Sigmoid colon (tissue), 3 donors: ENCODE measurements around the gene MSH3.

Source experiments
- POLR2A ChIP-seq, 2 donors: fragments of 450-650 bp; IDR thresholded peaks; one replicate each; pipeline ENCODE4 v1.6.1; 2016; ENCODE audit warnings: antibody characterized with exemption in 2 of 2, mild to moderate bottlenecking in 2 of 2, moderate library complexity in 2 of 2
- TF ChIP-seq, protein P1 (sequence below), 4 experiments: fragments of 450-650 bp in 3 of 4; fragments of 200-600 bp in 1 of 4; IDR thresholded peaks; one replicate each; pipeline ENCODE4 v1.5.1; 2016 to 2019; ENCODE audit warnings: antibody characterized with exemption in 4 of 4, mild to moderate bottlenecking in 3 of 4, moderate library complexity in 2 of 4

DNA sequence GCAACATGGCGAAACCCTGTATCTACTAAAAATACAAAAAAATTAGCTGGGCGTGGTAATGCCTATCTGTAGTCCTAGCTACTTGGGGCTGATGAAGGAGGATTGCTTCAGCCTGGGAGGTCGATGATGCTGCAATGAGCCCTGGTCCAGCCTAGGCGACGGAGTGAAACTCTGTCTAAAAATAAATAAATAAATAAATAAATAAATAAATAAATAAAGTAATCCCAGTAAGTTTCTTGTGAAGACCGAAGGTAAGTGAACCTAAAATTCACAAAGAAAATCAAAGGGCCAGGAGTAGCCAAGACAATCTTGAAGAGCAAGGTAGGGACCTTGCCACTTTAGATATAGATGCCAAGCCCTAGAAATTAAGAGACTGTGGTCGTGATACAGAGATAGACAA, 68.5 kb downstream of the MSH3 start:
- TF ChIP-seq POLR2A (IDR thresholded peaks at IDR 0.05): no peak
- TF ChIP-seq, protein P1, sequence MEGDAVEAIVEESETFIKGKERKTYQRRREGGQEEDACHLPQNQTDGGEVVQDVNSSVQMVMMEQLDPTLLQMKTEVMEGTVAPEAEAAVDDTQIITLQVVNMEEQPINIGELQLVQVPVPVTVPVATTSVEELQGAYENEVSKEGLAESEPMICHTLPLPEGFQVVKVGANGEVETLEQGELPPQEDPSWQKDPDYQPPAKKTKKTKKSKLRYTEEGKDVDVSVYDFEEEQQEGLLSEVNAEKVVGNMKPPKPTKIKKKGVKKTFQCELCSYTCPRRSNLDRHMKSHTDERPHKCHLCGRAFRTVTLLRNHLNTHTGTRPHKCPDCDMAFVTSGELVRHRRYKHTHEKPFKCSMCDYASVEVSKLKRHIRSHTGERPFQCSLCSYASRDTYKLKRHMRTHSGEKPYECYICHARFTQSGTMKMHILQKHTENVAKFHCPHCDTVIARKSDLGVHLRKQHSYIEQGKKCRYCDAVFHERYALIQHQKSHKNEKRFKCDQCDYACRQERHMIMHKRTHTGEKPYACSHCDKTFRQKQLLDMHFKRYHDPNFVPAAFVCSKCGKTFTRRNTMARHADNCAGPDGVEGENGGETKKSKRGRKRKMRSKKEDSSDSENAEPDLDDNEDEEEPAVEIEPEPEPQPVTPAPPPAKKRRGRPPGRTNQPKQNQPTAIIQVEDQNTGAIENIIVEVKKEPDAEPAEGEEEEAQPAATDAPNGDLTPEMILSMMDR (IDR thresholded peaks at IDR 0.05): no peak
